NCI-H69 (cell line): ENCODE measurements around the gene USP7.
A peak's percentile ranks its signal among the peaks of the same experiment; 100 is the strongest.
"Not testable (repeated sequence)": the region's sequence is repeated elsewhere in the genome, so short reads cannot be mapped to it uniquely, and the experiment has no call there.

Experiments used
- DNase-seq: peaks from one replicate; lab custom pipeline; 2025; lab: John Stamatoyannopoulos, UW

USP7 gene

GRCh38 chr16:8963821-8964441 is at the start of gene USP7:
TSS of gene USP7 (minus strand) at chr16:8963906. CDS start at chr16:8963285, 621 bp downstream.
- DNase-seq: peak; percentile 97

GRCh38 chr16:9013508-9013864 is 49.8 kb upstream of the USP7 start:
- no peak for DNase-seq

DNA sequence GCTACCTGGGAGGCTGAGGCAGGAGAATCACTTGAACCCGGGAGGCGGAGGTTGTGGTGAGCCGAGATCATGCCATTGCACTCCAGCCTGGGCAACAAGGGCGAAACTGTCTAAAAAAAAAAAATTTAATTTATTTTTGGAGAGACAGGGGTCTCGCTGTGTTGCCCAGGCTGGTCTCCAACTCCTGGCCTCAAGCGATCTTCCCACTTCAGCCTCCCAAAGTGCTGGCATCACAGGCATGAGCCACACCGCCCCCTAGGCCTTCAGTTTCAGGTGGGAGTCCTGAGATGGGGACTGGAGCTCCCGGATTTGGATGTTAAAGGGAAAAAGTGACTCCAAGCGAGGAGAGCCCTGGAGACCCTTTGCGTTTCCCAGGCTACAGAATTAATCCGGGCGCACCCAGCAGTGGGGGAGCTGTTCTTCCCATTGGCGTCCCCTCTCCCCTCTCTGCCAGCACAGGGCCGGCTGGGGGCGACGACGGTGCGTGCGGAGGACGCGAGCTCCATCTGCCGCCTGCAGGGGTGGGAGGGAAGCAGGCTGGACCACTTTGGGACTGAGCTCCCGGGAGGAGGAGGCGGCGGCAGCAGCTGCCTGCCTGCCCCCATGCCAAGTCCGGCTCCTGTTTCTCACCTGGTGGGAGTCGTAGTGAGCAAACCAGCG is 49.3 kb upstream of the USP7 start:
- DNase-seq: peak; percentile 82

DNA sequence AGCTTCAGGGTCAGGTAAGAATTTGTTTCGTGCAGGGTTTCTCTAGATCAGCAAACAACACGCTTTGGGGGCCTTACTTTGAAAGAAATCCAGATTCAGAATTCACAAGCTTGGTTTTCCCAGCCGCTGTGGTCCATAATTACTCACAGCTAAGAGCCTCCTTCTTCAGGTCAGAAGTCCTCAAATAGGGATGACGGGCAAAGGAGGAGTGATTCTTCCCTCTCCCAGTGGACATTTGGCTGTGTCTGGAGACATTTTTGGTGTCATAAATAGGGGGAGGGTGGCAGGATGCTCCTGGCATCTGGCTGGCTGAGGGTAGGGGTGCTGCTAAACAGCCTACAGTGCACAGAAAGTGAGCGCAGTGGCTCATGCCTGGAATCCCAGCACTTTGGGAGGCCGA is 48.6 kb upstream of the USP7 start:
- no peak for DNase-seq

- peak; percentile 78 for DNase-seq
These were observed 45.0 kb upstream of the USP7 start for GRCh38 chr16:9008601-9009260.

- DNase-seq: no peak
These were observed 43.6 kb upstream of the USP7 start for GRCh38 chr16:9007177-9007794.

- no peak for DNase-seq
These were observed 40.5 kb upstream of the USP7 start for GRCh38 chr16:9004183-9004582.

DNA sequence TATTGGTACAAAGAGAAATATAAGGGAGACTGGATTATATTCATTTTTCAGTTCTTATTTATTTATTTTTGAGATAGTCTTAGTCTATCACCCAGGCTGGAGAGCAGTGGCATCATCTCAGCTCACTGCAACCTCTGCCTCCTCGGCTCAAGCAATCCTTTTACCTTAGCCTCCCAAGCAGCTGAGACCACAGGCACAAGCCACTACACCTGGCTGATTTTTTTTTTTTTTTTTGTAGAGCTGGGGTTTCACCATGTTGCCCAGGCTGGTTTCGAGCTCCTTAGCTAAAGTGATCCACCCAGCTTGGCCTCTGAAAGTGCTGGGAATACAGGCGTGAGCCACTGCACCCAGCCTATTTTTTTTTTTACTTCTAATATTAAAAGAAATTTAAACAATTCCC is 40.1 kb upstream of the USP7 start:
- DNase-seq: no peak

GRCh38 chr16:9003322-9003721 is 39.6 kb upstream of the USP7 start:
- DNase-seq: peak; percentile 94

- DNase-seq: no peak
These were observed 38.3 kb upstream of the USP7 start for GRCh38 chr16:9002042-9002441.

GRCh38 chr16:9000664-9001063 is 37.0 kb upstream of the USP7 start:
- DNase-seq: no peak

- DNase-seq: no peak
These were observed 36.1 kb upstream of the USP7 start for GRCh38 chr16:8999800-9000199.

DNA sequence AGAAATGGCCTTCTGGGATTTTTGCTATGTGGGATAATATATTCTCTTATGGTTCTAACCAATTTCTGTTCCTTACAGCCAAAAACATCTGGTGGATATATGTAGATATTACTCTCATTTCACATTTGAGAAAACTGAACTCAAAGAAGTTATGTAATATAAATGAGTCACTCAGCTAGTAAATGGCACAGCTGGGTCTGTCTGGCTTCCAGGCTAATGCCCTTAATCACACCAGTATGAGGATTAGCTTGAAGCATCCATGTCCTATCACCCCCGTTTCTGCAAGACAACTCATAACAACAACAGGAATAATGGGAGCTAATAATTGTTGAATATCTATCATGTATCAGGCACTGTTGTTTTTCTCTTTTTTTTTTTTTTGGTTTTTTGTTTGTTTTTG is 34.4 kb upstream of the USP7 start:
- no peak for DNase-seq

GRCh38 chr16:8996891-8997290 is 33.2 kb upstream of the USP7 start:
- peak; percentile 39 for DNase-seq

DNA sequence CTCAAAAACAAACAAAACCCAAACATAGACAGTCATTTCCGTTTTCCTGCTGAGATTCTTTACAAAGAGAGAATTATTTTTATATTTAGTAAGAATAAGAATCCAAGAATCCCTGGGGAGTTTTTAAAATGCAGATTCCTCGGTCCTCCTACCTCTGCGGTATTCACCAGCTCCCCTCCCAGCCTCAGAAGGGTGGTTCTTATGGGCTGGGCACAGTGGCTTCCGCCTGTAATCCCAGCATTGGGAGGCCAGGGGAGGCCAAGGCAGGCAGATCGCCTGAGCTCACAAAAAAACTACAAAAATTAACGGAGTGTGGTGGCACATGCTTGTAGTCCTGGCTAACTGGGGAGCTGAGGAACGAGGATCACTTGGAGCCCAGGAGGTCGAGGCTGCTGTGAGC is 26.7 kb upstream of the USP7 start:
- no peak for DNase-seq

GRCh38 chr16:8989099-8989878 is 25.6 kb upstream of the USP7 start:
- no peak for DNase-seq

DNA sequence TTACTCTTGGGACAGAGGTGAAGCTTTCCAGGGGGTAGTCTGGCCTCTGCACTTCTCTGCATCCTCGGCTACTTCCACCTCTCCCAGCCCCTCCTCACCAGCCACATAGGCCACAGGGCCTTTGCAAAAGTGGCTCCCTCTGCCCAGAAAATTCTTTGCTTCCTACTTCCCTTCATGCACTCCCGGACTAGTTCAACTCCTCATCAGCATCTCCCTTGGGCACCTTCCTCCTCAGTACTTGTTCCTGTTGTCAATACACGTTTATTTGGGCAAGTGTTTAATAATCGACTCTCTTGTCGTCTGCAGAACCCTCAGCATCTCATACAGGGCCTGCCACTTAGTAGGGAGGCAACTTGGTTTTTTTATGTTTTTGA is 23.1 kb upstream of the USP7 start:
- no peak for DNase-seq

DNA sequence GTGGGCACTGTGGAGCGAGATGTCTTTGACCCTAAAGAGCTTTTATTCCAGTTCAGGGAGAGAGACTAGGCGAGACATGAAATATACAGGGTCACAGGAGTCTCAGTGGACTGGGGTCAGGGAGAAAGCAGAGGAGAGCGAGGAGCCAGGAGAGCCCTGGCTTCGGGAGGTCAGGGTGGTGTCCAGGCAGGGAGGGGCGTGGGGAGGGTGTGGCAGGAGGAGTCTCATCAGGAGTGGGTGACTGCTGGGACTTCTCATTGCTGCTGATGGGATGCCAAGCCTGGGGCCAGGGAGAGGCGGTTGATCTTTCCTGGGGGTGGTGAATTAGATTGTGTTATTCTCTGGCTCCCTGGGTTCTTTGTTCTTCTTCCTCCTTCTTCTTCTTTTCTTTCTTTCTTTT is 22.4 kb upstream of the USP7 start:
- no peak for DNase-seq

GRCh38 chr16:8982816-8983215 is 19.1 kb upstream of the USP7 start:
- no peak for DNase-seq

GRCh38 chr16:8981901-8982300 is 18.2 kb upstream of the USP7 start:
- not testable (repeated sequence) for DNase-seq

DNA sequence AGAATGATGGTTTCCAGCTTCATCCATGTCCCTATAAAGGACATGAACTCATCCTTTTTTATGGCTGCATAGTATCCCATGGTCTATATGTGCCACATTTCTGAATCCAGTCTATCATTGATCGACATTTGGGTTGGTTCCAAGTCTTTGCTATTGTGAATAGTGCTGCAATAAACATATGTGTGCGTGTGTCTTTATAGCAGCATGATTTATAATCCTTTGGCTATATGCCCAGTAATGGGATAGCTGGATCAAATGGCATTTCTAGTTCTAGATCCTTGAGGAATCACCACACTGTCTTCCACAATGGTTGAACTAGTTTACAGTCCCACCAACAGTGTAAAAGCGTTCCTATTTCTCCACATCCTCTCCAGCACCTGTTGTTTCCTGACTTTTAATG is 12.5 kb upstream of the USP7 start:
- DNase-seq: not testable (repeated sequence)

GRCh38 chr16:8975039-8975438 is 11.3 kb upstream of the USP7 start:
- no peak for DNase-seq
